SW 1271 (cell line): ENCODE data around the gene FTO.
"Not testable (repeated sequence)": the region's sequence is repeated elsewhere in the genome, so short reads cannot be mapped to it uniquely, and the experiment has no call there.

ENCODE experiments used
- DNase-seq, 2 experiments: peaks; one replicate each; lab custom pipeline; 2025; lab: John Stamatoyannopoulos, UW

The FTO gene

DNA sequence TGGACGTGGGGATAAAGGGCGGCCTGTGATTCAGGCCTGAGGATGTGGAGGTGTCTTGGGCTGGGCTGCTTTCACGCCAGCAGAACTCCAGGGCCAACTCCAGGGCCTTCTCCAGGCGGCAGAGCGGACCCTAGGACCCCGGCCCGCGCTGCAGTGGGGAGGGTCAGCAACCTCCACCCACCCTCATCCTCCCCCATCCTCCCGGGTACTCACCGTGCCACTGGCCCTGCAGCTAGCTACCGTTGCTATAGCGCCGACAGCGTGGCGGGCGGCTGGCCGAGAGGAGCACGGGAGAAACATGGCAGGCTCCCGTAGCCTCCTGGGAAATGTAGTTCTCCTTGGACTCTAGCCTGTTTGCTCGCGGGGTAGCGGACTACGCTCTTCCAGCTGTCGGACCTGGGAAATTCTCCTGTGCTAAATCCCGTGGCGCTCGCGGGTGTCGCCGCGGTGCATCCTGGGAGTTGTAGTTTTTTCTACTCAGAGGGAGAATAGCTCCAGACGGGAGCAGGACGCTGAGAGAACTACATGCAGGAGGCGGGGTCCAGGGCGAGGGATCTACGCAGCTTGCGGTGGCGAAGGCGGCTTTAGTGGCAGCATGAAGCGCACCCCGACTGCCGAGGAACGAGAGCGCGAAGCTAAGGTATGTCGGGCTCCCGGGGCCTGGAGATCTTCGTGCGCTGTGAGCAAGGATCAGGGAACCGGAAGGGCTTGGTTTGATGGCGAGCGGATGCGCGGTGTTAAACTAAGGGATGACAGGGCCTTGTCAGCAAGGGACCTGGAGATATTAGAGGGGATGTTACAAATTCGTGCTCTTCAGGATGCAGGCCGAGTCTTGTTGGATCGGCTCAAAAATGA, at the start of gene FTO, which contains the start of gene RPGRIP1L:
TSS of gene FTO (plus strand) at position 567 of the 855 bp plus-strand sequence.
TSS of gene RPGRIP1L (minus strand) at position 270 of the 855 bp plus-strand sequence. CDS start 3,136 bp downstream, outside the sequence.
- DNase-seq = peak; percentile 83 to 94

DNA sequence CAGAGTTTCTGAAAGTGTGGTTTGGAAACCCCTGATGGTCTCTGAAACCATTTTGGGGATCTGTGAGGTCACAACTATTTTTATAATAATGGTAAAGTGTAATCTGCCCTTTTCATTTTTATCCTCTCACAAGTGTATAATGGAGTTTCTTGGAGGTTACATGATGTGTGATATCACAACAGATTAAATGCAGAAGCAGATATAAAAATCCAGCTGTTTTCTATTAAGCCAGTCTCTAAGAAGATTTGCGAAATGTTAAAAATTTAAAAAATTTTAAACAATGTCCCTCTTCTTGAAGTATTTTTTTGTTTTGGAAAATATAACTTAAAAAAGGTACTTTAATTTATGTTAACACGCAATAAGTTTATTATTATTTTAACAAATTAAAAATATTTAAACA, 49.0 kb upstream of the FTO start:
- no peak for DNase-seq

DNA sequence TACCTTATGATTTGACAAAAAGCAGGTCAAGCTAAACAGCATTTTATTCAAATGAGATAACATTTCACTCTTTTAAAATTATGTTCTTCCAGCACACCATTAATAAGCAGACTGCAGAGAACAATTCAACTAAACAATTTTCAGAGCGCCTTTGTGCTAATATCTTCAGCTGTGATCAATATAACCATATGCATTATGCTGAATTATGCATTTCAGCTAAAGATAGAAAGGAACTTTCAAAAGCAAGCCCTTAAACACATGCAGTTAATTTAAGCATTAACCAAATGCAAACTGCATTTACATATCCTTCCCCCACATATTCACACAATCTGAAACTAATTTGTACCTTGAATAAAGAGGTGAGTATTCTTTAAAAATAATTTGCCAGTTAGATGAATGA, 41.9 kb upstream of the FTO start:
- DNase-seq = no peak

- no peak for DNase-seq
Measured at GRCh38 chr16:53664724-53665345, 39.1 kb upstream of the FTO start.

GRCh38 chr16:53666786-53667415, 37.1 kb upstream of the FTO start:
- no peak for DNase-seq

DNA sequence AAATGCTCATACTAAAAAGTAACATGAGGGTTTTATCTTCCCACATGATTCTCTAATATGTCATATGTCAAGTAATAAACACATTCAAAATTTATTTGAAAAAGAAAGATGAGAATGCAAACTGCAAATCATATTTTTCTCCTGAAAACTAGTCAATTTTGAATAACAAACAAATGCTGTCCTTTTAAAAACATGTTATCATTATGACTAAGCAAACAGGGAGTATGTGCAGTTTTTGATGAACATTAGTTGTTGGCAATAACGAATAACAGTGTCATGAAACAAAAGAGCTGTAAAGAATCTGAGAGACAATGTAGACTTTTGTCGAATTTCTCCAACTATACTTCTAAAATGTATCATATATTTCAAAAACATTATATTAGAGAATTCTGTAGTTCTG, 35.1 kb upstream of the FTO start:
- no peak for DNase-seq

- DNase-seq = no peak
Measured at GRCh38 chr16:53672461-53672860, 31.5 kb upstream of the FTO start.

- DNase-seq = no peak
Measured at GRCh38 chr16:53673189-53673588, 30.8 kb upstream of the FTO start.

GRCh38 chr16:53678155-53678554, 25.8 kb upstream of the FTO start:
- no peak for DNase-seq

DNA sequence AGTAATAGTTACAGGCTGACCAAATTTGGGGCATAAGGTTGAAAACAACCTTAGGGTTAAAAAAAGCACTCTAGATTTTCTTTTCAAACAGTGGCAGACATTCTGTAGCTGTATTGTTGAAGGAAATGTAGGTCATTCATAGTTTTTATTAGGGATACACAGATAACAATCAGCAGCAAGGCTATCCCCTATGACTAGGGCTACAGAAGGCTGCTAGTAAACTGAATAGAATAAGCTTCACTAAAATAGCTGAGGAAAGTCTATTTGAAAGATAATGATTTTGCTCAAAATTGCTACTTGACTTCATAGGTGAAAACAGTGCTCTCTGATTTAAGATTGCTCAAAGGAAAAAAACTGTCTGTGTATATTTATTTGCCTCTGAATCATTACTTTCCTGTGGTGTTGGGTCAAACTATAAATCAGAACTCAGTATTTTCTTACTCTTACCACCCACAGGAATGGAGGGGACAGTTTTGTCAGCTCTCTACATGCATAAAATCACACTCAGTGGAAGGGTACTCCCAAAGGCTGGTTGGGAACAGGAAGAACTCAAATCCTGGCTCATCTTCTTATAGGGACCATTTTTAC, 25.1 kb upstream of the FTO start:
- DNase-seq = no peak

GRCh38 chr16:53680756-53681155, 23.2 kb upstream of the FTO start:
- DNase-seq = no peak

DNA sequence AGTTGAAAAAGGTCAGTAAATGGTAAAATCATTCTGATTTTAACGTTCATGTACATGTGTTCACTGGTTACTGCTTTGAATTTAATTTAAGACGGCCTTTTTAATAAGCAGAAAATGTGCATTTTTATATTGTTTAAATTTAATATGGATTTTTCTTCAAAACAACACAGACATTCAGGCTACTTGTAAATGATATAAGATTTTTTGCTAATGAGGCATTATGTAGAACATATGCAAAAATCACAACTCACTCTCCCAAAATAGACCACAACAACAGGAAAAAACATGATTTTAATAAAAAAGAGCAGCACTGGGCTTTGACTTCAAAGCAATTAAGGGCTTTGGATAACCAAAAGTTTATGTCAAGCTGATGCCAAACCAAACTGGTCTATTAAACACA, 22.6 kb upstream of the FTO start:
- DNase-seq = no peak

DNA sequence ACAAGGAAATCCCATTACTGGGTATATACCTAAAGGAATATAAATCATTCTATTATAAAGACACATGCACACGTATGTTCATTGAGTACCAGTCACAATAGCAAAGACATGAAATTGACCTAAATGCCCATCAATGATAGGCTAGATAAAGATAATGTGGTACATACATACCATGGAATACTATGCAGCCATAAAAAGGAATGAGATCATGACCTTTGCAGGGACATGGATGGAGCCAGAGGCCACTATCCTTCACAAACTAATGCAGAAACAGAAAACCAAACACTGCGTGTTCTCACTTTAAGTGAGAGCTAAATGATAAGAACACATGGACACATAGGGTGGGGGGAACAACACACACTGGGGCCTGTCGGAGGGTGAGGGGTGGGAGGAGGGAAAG, 18.6 kb upstream of the FTO start:
- DNase-seq = not testable (repeated sequence)

GRCh38 chr16:53686710-53687109, 17.2 kb upstream of the FTO start:
- DNase-seq = no peak

- no peak for DNase-seq
Measured at GRCh38 chr16:53689636-53690035, 14.3 kb upstream of the FTO start.

- no peak for DNase-seq
Measured at GRCh38 chr16:53690771-53691170, 13.2 kb upstream of the FTO start.

DNA sequence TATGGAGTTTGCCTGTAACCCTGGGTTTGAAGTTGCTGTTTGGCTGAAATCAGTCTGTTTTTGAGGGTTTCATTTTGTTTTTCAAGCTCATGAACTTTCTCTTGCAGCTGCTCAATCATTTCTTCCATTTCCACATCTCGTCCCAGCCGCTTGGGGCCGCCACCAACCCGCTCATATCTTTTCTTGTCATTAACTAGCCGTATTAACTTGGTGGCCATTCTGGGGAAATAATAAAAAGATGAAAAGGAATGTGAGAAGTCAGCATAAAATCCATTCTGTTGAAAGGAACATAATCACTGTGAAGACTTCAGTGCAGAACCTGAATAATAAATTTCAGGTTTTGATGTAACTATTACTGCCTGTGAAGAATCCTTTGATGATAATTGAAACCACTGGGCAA, 11.8 kb upstream of the FTO start:
- DNase-seq = no peak

DNA sequence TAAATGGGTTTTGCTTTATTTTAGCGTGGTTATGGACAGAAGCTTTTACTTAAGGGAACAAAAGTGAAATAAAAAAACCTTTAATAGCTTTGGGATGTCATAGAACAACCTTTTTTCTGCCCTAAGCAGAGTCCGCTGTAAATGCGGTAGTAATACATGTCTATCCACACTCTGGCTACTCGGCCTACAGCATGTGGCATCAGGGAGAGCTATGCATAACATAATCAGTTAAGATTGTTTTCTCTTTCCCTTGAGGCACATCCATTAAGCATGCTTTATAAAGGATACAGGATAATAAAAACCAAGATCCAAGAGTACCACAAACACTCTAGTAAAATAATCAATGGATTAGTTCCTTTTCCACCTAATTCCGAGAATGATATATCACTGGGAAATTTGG, 10.6 kb upstream of the FTO start:
- no peak for DNase-seq

DNA sequence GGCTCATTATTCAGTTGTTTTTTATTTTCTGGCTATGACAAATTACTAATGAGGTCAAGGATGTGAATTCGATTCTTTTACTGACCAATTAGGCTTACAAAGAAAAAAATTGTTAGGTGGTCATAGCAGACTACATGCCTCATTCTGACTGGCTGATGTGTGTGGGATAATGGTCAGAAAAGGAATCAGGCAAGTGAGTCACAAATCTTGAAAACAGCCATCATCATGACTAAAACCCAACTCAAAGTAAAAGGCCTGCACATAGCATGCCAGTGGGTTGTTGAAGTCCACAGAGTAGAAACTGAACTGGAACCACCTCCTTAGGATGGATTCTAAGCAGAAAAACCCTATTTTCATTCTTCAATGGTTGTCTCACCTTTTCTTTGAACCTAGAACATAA, 8.9 kb upstream of the FTO start:
- no peak for DNase-seq

DNA sequence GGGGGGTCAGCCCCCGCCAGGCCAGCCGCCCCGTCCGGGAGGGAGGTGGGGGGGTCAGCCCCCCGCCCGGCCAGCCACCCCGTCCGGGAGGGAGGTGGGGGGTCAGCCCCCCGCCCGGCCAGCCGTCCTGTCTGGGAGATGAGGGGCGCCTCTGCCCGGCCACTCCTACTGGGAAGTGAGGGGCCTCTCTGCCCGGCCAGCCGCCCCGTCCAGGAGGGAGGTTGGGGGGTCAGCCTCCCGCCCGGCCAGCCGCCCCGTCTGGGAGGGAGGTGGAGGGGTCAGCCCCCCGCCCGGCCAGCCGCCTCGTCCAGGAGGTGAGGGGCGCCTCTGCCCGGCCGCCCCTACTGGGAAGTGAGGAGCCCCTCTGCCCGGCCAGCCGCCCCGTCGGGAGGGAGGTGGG, 5.7 kb upstream of the FTO start:
- DNase-seq = not testable (repeated sequence)

DNA sequence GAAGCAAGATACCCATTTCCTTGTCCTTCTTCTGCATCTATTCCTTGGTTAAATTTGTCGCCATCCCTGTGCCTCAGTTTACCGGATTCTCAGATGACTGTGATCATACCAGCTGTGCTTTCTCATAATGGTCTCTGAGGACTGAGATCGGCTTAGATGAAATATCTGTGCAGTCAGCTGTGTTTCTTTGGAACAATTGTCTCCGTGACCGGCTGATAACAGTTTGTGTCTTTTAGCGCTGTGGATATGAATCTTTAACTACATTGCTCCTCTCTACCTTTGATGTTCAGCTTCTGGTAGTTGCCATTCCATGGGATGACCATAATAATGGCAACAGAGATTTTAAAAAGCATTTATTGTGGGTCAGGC, 473 bp downstream of the FTO start:
- no peak for DNase-seq

GRCh38 chr16:53707671-53708070, 3.7 kb downstream of the FTO start:
- no peak for DNase-seq

- no peak for DNase-seq
Measured at GRCh38 chr16:53708490-53708889, 4.5 kb downstream of the FTO start.
